Peyer's patch (tissue), 4 donors: ENCODE results near the gene SLC6A17. TPM values are rescaled to one million over a fixed set of nuclear protein-coding genes. Genes with fewer than 3 reads are reported as not detected.

ENCODE experiments used
- DNase-seq, 3 donors: peaks; one replicate each; pipeline ENCODE4 v3.0.0-alpha.2; 2017 to 2019
- H3K27ac ChIP-seq, 4 donors: fragments of 200-600 bp; sonication (generic); one replicate each; pipeline ENCODE4 v1.5.1; 2016 to 2019
- H3K27me3 ChIP-seq, 2 donors: fragments of 200-600 bp; sonication (generic); one replicate each; pipeline ENCODE4 v1.5.1; 2019
- H3K36me3 ChIP-seq, 3 donors: fragments of 200-600 bp; sonication (generic); one replicate each; pipeline ENCODE4 v1.5.1; 2016 to 2019
- H3K4me1 ChIP-seq, 4 donors: fragments of 200-600 bp; sonication (generic); one replicate each; pipeline ENCODE4 v1.5.1; 2016 to 2019
- H3K4me3 ChIP-seq, 4 donors: fragments of 200-600 bp; sonication (generic); 1 replicate in 3 of 4; 2 replicates in 1 of 4; pipeline ENCODE4 v1.5.1; 2016 to 2019; ENCODE audit warnings: mild to moderate bottlenecking in 1 of 4
- H3K9me3 ChIP-seq, 4 donors: fragments of 200-600 bp; sonication (generic); one replicate each; pipeline ENCODE4 v1.5.1; 2016 to 2019; ENCODE audit warnings: mild to moderate bottlenecking in 1 of 4
- POLR2A ChIP-seq, 2 donors: fragments of 450-650 bp; IDR thresholded peaks; one replicate each; pipeline ENCODE4 v1.5.1; 2017; ENCODE audit warnings: antibody characterized with exemption in 2 of 2, mild to moderate bottlenecking in 2 of 2, moderate library complexity in 2 of 2
- total RNA-seq, 4 donors: library from RNA; depleted of rRNA; stranded (reverse); fragments of >200 nt; gene quantifications; one replicate each; pipeline ENCODE4 v1.1.0, GENCODE V29; 2016
- TF ChIP-seq, protein P1 (sequence below), 6 experiments: fragments of 450-650 bp in 4 of 6; fragments of 200-600 bp in 2 of 6; sonication (generic) in 1 of 6; IDR thresholded peaks; one replicate each; pipeline ENCODE4 v1.5.1; 2017 to 2019; ENCODE audit warnings: antibody characterized with exemption in 6 of 6, mild to moderate bottlenecking in 3 of 6, moderate library complexity in 1 of 6

SLC6A17 gene
- total RNA-seq, 4 donors from 2014 or later, result 0.13 to 0.28 TPM; not detected in 2

GRCh38 chr1:110184446-110184845 is 34.2 kb downstream of the SLC6A17 start:
- no peak for TF ChIP-seq POLR2A (IDR thresholded peaks at IDR 0.05)
- TF ChIP-seq, protein P1, sequence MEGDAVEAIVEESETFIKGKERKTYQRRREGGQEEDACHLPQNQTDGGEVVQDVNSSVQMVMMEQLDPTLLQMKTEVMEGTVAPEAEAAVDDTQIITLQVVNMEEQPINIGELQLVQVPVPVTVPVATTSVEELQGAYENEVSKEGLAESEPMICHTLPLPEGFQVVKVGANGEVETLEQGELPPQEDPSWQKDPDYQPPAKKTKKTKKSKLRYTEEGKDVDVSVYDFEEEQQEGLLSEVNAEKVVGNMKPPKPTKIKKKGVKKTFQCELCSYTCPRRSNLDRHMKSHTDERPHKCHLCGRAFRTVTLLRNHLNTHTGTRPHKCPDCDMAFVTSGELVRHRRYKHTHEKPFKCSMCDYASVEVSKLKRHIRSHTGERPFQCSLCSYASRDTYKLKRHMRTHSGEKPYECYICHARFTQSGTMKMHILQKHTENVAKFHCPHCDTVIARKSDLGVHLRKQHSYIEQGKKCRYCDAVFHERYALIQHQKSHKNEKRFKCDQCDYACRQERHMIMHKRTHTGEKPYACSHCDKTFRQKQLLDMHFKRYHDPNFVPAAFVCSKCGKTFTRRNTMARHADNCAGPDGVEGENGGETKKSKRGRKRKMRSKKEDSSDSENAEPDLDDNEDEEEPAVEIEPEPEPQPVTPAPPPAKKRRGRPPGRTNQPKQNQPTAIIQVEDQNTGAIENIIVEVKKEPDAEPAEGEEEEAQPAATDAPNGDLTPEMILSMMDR (IDR thresholded peaks at IDR 0.05), result no peak
- Histone ChIP-seq H3K27me3 (no peaks in the 10 kb centered on the region), H3K4me1 (no peaks in the 10 kb centered on the region), H3K4me3 (no peak overlapping the region), H3K9me3 (no peaks in the 10 kb centered on the region), H3K36me3 (no peaks in the 10 kb centered on the region), H3K27ac (no peak overlapping the region)
- no peak for DNase-seq

DNA sequence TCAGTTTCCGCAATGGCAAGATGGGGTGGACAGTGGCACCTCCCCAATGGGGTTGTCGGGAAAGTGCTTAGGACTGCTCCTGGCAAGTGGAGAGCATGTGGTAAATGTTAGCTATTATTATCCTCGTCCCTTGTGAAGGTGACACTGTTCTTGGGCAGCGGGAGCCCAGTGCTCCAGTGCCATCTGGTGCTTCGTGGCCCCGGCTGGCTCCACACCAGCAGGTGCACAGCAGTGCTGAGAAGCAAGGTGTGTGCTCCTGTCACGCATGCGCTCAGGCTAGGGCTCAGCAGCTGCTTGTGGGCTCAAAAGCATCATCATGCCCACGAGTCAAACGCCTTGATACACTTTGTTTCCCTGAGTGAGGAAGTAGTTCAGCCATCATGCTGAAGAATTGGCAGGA is 34.9 kb downstream of the SLC6A17 start:
- no peaks in the 10 kb centered on the region for H3K36me3 ChIP-seq
- no peaks in the 10 kb centered on the region for H3K4me1 ChIP-seq
- DNase-seq, result no peak
- H3K4me3 ChIP-seq, result no peak overlapping the region
- H3K27ac ChIP-seq, result no peak overlapping the region
- no peaks in the 10 kb centered on the region for H3K9me3 ChIP-seq
- no peaks in the 10 kb centered on the region for H3K27me3 ChIP-seq
- TF ChIP-seq, protein P1 (IDR thresholded peaks at IDR 0.05), result no peak
- no peak for TF ChIP-seq POLR2A (IDR thresholded peaks at IDR 0.05)

DNA sequence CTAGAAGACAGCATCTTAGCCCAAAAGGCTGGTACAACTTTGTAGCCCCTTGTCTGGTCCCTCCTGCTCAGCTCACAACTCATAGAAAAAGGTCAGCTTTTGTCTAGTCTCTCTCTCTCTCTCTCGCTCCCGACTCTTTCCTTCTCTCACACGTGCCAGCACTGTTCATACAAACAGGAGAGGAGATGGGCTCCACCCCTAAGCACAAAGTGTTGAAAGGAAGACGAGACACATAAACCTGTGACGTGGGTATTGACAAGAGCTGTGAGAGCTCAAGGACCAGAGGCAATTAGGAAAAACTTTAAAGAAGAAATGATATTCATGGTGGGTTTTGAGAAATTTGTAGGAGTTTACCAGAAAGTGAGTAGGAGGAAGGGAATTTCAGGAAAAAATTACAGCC is 36.3 kb downstream of the SLC6A17 start:
- Histone ChIP-seq H3K9me3 (no peaks in the 10 kb centered on the region), H3K4me1 (no peaks in the 10 kb centered on the region), H3K27ac (no peak overlapping the region), H3K4me3 (no peak overlapping the region), H3K36me3 (no peaks in the 10 kb centered on the region), H3K27me3 (no peaks in the 10 kb centered on the region)
- TF ChIP-seq, protein P1 (IDR thresholded peaks at IDR 0.05), result no peak
- DNase-seq, result no peak

GRCh38 chr1:110187139-110187890 is 37.0 kb downstream of the SLC6A17 start:
- Histone ChIP-seq H3K36me3 (no peaks in the 10 kb centered on the region), H3K4me1 (no peaks in the 10 kb centered on the region), H3K27ac (no peak overlapping the region), H3K9me3 (no peaks in the 10 kb centered on the region), H3K27me3 (no peaks in the 10 kb centered on the region), H3K4me3 (no peak overlapping the region)
- no peak for DNase-seq
- TF ChIP-seq, protein P1 (IDR thresholded peaks at IDR 0.05), result no peak
- TF ChIP-seq POLR2A (IDR thresholded peaks at IDR 0.05), result no peak

- H3K4me1 ChIP-seq, result no peaks in the 10 kb centered on the region
- H3K4me3 ChIP-seq, result no peak overlapping the region
- no peak for DNase-seq
- no peaks in the 10 kb centered on the region for H3K9me3 ChIP-seq
- no peak overlapping the region for H3K27ac ChIP-seq
- H3K27me3 ChIP-seq, result no peaks in the 10 kb centered on the region
- TF ChIP-seq POLR2A (IDR thresholded peaks at IDR 0.05), result no peak
- TF ChIP-seq, protein P1 (IDR thresholded peaks at IDR 0.05), result no peak
- no peaks in the 10 kb centered on the region for H3K36me3 ChIP-seq
Observed at GRCh38 chr1:110188035-110188618, 37.8 kb downstream of the SLC6A17 start.
